Spleen (tissue), 7 donors: ENCODE data around the gene SREK1.

ENCODE experiments used
- POLR2A ChIP-seq, 3 donors: fragments of 450-650 bp; IDR thresholded peaks; one replicate each; pipeline ENCODE4 v1.5.1; 2017; ENCODE audit warnings: antibody characterized with exemption in 3 of 3, mild to moderate bottlenecking in 1 of 3
- TF ChIP-seq, protein P1 (sequence below), 11 experiments: fragments of 200-600 bp in 7 of 11; fragments of 450-650 bp in 4 of 11; sonication (generic) in 4 of 11; IDR thresholded peaks in 8 of 11; conservative IDR thresholded peaks in 3 of 11; 1 replicate in 7 of 11; 2 replicates in 4 of 11; pipeline versions ENCODE4 v1.4.0 to v1.8.0; 2016 to 2021; ENCODE audit warnings: antibody characterized with exemption in 11 of 11, inconsistent platforms in 4 of 11, mild to moderate bottlenecking in 1 of 11
- donor health status: DM: no; HTN: no; CAD: no; lungs with moderate emphysema.
- donor health status: DM: no; HTN: no; CAD: no.
- donor health status: DM: no; HTN: no; CAD: no.

- TF ChIP-seq, protein P1, sequence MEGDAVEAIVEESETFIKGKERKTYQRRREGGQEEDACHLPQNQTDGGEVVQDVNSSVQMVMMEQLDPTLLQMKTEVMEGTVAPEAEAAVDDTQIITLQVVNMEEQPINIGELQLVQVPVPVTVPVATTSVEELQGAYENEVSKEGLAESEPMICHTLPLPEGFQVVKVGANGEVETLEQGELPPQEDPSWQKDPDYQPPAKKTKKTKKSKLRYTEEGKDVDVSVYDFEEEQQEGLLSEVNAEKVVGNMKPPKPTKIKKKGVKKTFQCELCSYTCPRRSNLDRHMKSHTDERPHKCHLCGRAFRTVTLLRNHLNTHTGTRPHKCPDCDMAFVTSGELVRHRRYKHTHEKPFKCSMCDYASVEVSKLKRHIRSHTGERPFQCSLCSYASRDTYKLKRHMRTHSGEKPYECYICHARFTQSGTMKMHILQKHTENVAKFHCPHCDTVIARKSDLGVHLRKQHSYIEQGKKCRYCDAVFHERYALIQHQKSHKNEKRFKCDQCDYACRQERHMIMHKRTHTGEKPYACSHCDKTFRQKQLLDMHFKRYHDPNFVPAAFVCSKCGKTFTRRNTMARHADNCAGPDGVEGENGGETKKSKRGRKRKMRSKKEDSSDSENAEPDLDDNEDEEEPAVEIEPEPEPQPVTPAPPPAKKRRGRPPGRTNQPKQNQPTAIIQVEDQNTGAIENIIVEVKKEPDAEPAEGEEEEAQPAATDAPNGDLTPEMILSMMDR (IDR thresholded peaks at IDR 0.05 in 8 of 11, conservative IDR thresholded peaks at IDR 0.05 in 3 of 11), result no peak
- no peak for TF ChIP-seq POLR2A (IDR thresholded peaks at IDR 0.05)
These were observed 21.6 kb upstream of the SREK1 start for GRCh38 chr5:66122379-66123034.
